Osteoblast (primary cell): ENCODE measurements around the gene DIPK1C. TPM values are rescaled to one million over a fixed set of nuclear protein-coding genes. Genes with fewer than 3 reads are reported as not detected.

Experiments used
- DNase-seq: peaks from one replicate; pipeline ENCODE4 v3.0.0; 2011; ENCODE audit warnings: low spot score, mixed read lengths; ENCODE audit not compliant: insufficient read length; ENCODE audit errors: missing footprints
- H2AFZ ChIP-seq: 2 replicates; pipeline ENCODE4 v1.6.0; 2011; ENCODE audit warnings: mild to moderate bottlenecking, low read length
- H3K27ac ChIP-seq: 2 replicates; pipeline ENCODE4 v1.5.1; 2011; ENCODE audit warnings: mild to moderate bottlenecking, low read depth, low read length, moderate library complexity
- H3K27me3 ChIP-seq: 2 replicates; pipeline ENCODE4 v1.6.0; 2012; ENCODE audit warnings: mild to moderate bottlenecking, control low read depth, inconsistent platforms, low read length, moderate library complexity; ENCODE audit not compliant: insufficient read depth
- H3K36me3 ChIP-seq: 2 replicates; pipeline ENCODE4 v1.5.1; 2011; ENCODE audit warnings: mild to moderate bottlenecking, low read length, control low read depth, moderate library complexity; ENCODE audit not compliant: insufficient read depth
- H3K4me1 ChIP-seq: 2 replicates; pipeline ENCODE4 v1.5.1; 2011; ENCODE audit warnings: mild to moderate bottlenecking, low read length, control low read depth, moderate library complexity; ENCODE audit not compliant: insufficient read depth
- H3K4me2 ChIP-seq: 2 replicates; pipeline ENCODE4 v1.6.0; 2011; ENCODE audit warnings: mild to moderate bottlenecking, low read length; ENCODE audit not compliant: insufficient read depth
- H3K4me3 ChIP-seq: fragments of 200-600 bp; sonication (generic); 3 replicates; pipeline ENCODE4 v1.5.1; 2012; ENCODE audit warnings: mild to moderate bottlenecking, low read length, inconsistent platforms; ENCODE audit not compliant: insufficient read depth
- H3K79me2 ChIP-seq: 2 replicates; pipeline ENCODE4 v1.6.0; 2012; ENCODE audit warnings: mild to moderate bottlenecking, low read length, control low read depth, inconsistent platforms; ENCODE audit not compliant: insufficient read depth
- H3K9me3 ChIP-seq: 2 replicates; pipeline ENCODE4 v1.5.1; 2011; ENCODE audit warnings: low read depth, low read length, control low read depth
- H4K20me1 ChIP-seq: 2 replicates; pipeline ENCODE4 v1.6.0; 2012; ENCODE audit warnings: mild to moderate bottlenecking, low read length, control low read depth; ENCODE audit not compliant: insufficient read depth
- total RNA-seq: library from RNA; depleted of rRNA; stranded (reverse); fragments of >200 nt; gene quantifications from 2 replicates; pipeline ENCODE4 v1.2.3, GENCODE V29; 2012
- TF ChIP-seq, protein P1 (sequence below): IDR thresholded peaks from 2 replicates; pipeline ENCODE4 v1.5.1; 2011; ENCODE audit warnings: mild to moderate bottlenecking, low read depth, low read length, moderate library complexity; ENCODE audit errors: extremely low read depth

DIPK1C gene
- total RNA-seq, 1 donor, result not detected

DNA sequence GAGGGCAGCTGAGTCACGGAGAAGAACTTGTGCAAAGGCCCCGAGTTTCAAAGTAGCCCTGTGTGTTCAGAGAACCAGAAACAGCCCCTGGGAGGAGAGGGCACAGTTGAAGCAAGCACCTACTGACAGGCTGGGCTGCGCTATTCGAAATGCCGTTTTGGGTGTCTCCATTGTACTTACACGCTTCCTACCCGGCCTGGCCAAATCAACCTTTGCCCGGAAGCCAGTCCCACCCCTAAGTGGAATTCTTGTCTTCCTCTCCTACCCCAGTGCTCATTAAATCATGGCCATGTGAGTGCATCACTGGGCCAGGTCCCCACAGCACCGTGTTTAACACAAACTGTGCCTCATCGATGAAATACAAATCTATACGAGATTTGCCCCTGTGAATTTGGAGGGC is 6.0 kb downstream of the DIPK1C start:
- Histone ChIP-seq H3K4me1 (no peaks in the 10 kb centered on the region), H2AFZ (no peak overlapping the region), H3K9me3 (no peaks in the 10 kb centered on the region), H3K36me3 (no peaks in the 10 kb centered on the region), H3K79me2 (no peaks in the 10 kb centered on the region), H3K4me3 (no peak overlapping the region), H3K27ac (no peak overlapping the region), H3K4me2 (no peak overlapping the region), H3K27me3 (peaks cover 26% of the 10 kb centered on the region), H4K20me1 (no peaks in the 10 kb centered on the region)
- no peak for DNase-seq
- TF ChIP-seq, protein P1, sequence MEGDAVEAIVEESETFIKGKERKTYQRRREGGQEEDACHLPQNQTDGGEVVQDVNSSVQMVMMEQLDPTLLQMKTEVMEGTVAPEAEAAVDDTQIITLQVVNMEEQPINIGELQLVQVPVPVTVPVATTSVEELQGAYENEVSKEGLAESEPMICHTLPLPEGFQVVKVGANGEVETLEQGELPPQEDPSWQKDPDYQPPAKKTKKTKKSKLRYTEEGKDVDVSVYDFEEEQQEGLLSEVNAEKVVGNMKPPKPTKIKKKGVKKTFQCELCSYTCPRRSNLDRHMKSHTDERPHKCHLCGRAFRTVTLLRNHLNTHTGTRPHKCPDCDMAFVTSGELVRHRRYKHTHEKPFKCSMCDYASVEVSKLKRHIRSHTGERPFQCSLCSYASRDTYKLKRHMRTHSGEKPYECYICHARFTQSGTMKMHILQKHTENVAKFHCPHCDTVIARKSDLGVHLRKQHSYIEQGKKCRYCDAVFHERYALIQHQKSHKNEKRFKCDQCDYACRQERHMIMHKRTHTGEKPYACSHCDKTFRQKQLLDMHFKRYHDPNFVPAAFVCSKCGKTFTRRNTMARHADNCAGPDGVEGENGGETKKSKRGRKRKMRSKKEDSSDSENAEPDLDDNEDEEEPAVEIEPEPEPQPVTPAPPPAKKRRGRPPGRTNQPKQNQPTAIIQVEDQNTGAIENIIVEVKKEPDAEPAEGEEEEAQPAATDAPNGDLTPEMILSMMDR, result no peak

DNA sequence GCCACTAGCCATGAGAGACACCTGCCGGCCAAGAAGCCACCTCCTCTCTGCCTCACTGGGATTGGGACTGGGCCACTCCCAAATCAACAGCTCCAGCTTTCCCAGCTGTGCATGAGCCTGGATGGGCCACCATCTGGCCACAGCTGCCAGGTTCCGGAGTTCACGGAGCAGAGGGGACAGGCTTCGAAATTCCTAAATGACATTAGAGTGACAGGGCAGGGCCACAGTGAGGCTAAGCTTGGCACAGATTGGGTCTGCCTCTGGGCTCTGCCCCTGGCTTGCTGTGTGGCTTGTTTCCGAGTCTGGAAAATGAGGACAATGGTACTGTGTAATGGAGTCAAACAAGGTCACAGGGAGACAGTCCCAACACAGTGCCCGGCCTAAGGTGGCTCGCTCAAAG is 6.5 kb downstream of the DIPK1C start:
- TF ChIP-seq, protein P1, result no peak
- H3K79me2 ChIP-seq, result no peaks in the 10 kb centered on the region
- H3K27me3 ChIP-seq, result peaks cover 21% of the 10 kb centered on the region
- H2AFZ ChIP-seq, result no peak overlapping the region
- no peaks in the 10 kb centered on the region for H3K4me1 ChIP-seq
- no peak overlapping the region for H3K4me2 ChIP-seq
- no peak overlapping the region for H3K4me3 ChIP-seq
- no peak for DNase-seq
- H3K9me3 ChIP-seq, result no peaks in the 10 kb centered on the region
- H3K27ac ChIP-seq, result no peak overlapping the region
- no peaks in the 10 kb centered on the region for H4K20me1 ChIP-seq
- H3K36me3 ChIP-seq, result no peaks in the 10 kb centered on the region

DNA sequence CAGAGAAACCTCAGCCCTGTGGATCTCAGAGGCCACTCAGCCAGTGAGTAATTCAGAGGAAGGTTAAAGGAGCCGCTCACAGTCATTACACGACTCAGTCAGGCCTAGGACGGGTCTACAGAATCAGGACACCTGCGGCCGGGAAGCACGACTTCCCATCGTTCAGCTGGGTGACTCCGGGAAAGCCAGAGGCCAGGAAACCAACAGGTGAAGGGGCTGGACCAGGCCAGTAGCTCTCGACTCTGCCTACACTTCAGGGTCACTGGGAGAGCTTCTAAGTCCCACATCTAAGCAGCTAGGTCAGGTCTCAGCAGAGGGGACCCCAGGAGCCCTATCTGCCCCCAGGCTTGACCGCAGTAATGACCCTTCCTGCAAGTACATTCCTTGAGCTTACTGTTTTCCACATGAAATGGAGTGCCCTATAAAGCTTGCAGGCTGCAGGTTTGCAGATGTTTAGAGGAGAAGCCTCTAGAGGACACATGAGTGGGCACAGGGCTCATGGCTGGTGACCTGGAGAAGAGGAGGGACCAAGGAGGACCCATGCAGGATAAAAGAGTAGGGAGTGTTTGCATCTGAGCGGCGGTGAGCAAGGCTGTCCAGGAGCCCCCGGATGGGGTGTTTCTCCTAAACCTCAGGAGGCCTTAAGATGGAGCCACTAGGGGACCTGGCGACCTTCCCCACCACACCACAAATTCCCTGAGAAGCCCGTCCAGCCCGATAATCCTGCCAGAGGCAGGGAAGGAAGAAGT is 9.5 kb downstream of the DIPK1C start:
- Histone ChIP-seq H3K9me3 (no peaks in the 10 kb centered on the region), H4K20me1 (no peaks in the 10 kb centered on the region), H3K36me3 (no peaks in the 10 kb centered on the region), H3K79me2 (no peaks in the 10 kb centered on the region), H3K27ac (no peak overlapping the region), H3K27me3 (no peaks in the 10 kb centered on the region), H2AFZ (no peak overlapping the region), H3K4me2 (no peak overlapping the region), H3K4me3 (no peak overlapping the region), H3K4me1 (no peaks in the 10 kb centered on the region)
- TF ChIP-seq, protein P1, result no peak
- DNase-seq, result peak; percentile 72

DNA sequence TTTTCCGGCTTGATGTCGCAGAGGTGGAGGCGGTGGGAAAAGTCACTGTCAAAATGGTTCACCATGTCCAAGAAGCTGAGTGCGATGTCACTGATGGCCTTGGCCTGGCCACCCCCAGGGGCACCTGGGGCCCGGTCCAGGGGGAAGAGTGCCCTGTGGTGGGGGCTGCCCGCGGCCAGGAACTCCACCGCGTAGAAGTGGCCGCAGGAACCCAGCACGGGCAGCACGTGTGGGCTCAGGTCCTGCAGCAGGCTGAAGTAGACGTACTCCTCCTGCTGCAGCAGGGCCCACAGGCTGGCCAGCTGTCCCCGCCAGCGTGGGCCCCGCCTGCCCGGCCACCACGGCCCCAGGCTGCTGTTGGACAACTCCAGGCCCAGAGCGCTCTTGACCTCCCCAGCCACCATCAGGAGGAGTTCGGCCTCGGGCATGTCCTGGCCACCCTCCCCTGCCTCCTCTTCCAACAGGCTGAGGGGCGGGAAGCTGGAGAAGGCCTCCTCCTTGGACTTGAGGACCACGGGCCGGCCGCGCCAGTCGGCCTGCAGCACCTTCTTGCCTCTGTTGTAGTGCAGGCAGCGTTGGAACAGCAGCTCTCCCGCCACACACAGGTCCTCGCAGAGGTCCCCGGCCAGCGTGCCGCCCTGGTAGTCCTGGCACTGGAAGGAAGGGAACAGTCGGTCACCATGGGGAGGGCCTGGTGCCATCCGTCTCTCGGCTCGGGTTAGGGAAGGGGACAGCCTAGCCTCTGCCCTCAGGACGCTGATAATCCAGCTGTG is 10.3 kb downstream of the DIPK1C start:
- Histone ChIP-seq H4K20me1 (no peaks in the 10 kb centered on the region), H2AFZ (no peak overlapping the region), H3K27ac (no peak overlapping the region), H3K27me3 (no peaks in the 10 kb centered on the region), H3K36me3 (no peaks in the 10 kb centered on the region), H3K9me3 (no peaks in the 10 kb centered on the region), H3K79me2 (no peaks in the 10 kb centered on the region), H3K4me2 (no peak overlapping the region), H3K4me1 (no peaks in the 10 kb centered on the region), H3K4me3 (no peak overlapping the region)
- TF ChIP-seq, protein P1, result no peak
- DNase-seq, result no peak
